ENCODE data around the gene TRPC6.

Gene TRPC6

GRCh38 chr11:101566626-101567025, 17.2 kb downstream of the TRPC6 start:
- no peak overlapping the region for H3K27ac Mint-ChIP-seq
- H3K4me1 Mint-ChIP-seq (ENCODE audit: low read depth), result no peaks in the 10 kb centered on the region
- H3K9me3 Mint-ChIP-seq (ENCODE audit: low read depth), result no peaks in the 10 kb centered on the region
- H3K27me3 Mint-ChIP-seq, result no peaks in the 10 kb centered on the region
- H3K4me3 Mint-ChIP-seq, result no peak overlapping the region
- no peaks in the 10 kb centered on the region for H3K36me3 Mint-ChIP-seq

DNA sequence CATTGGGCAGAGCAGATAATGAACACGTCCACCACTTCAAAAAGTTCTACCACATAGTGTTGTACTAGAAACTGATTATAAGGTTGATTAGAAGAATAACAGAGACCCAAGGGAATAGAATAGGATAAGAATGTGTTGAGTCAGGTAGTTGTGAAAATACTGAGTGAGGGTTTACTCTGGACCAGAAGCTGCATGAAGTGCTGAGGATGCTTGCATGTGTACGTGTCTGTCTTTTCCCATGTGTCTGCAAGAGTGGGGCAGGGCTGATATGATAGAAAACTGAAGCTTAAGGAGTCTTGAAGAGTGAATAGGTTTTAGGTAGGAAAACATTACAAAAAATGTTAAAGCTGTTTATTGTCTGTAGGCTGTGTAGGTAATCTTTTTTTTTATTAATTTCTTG, 20.6 kb downstream of the TRPC6 start:
- H3K4me3 Mint-ChIP-seq, result no peak overlapping the region
- H3K27ac Mint-ChIP-seq, result no peak overlapping the region
- H3K9me3 Mint-ChIP-seq (ENCODE audit: low read depth), result peaks cover 6% of the 10 kb centered on the region
- H3K27me3 Mint-ChIP-seq, result no peaks in the 10 kb centered on the region
- no peaks in the 10 kb centered on the region for H3K4me1 Mint-ChIP-seq (ENCODE audit: low read depth)
- H3K36me3 Mint-ChIP-seq, result no peaks in the 10 kb centered on the region

GRCh38 chr11:101555366-101555765, 28.4 kb downstream of the TRPC6 start:
- H3K4me1 Mint-ChIP-seq (ENCODE audit: low read depth), result no peaks in the 10 kb centered on the region
- H3K9me3 Mint-ChIP-seq (ENCODE audit: low read depth), result peaks cover 6% of the 10 kb centered on the region
- no peaks in the 10 kb centered on the region for H3K36me3 Mint-ChIP-seq
- H3K4me3 Mint-ChIP-seq, result no peak overlapping the region
- no peak overlapping the region for H3K27ac Mint-ChIP-seq
- H3K27me3 Mint-ChIP-seq, result no peaks in the 10 kb centered on the region

- Mint-ChIP-seq H3K36me3 (no peaks in the 10 kb centered on the region), H3K9me3 (ENCODE audit: low read depth) (peaks cover 4% of the 10 kb centered on the region), H3K27ac (no peak overlapping the region), H3K4me1 (ENCODE audit: low read depth) (no peaks in the 10 kb centered on the region), H3K27me3 (no peaks in the 10 kb centered on the region), H3K4me3 (no peak overlapping the region)
Measured at GRCh38 chr11:101553891-101554292, 29.9 kb downstream of the TRPC6 start.

- H3K9me3 Mint-ChIP-seq (ENCODE audit: low read depth), result no peaks in the 10 kb centered on the region
- no peaks in the 10 kb centered on the region for H3K36me3 Mint-ChIP-seq
- no peak overlapping the region for H3K27ac Mint-ChIP-seq
- no peaks in the 10 kb centered on the region for H3K27me3 Mint-ChIP-seq
- no peak overlapping the region for H3K4me3 Mint-ChIP-seq
- H3K4me1 Mint-ChIP-seq (ENCODE audit: low read depth), result no peaks in the 10 kb centered on the region
Measured at GRCh38 chr11:101552888-101553287, 30.9 kb downstream of the TRPC6 start.

DNA sequence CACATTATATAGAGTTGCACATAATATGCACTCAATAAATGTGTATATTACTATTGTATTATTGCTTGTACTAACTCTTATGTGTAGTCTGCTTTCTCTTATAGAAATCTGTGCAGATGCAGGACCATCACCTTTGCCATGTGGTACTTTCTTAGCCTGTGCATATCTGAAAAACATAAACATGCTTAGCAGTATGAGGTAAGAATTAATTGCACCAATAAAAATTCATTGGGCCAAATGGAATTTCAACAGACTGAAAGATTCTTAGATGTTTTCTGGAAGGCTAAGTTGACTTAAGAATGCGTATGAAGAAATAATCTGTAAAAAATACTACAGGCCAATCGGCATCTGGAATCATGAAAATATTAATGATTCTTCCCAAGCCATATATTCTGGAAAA, 55.3 kb downstream of the TRPC6 start:
- Mint-ChIP-seq H3K36me3 (no peaks in the 10 kb centered on the region), H3K27ac (no peak overlapping the region), H3K4me3 (no peak overlapping the region), H3K9me3 (ENCODE audit: low read depth) (no peaks in the 10 kb centered on the region), H3K27me3 (no peaks in the 10 kb centered on the region), H3K4me1 (ENCODE audit: low read depth) (no peaks in the 10 kb centered on the region)

DNA sequence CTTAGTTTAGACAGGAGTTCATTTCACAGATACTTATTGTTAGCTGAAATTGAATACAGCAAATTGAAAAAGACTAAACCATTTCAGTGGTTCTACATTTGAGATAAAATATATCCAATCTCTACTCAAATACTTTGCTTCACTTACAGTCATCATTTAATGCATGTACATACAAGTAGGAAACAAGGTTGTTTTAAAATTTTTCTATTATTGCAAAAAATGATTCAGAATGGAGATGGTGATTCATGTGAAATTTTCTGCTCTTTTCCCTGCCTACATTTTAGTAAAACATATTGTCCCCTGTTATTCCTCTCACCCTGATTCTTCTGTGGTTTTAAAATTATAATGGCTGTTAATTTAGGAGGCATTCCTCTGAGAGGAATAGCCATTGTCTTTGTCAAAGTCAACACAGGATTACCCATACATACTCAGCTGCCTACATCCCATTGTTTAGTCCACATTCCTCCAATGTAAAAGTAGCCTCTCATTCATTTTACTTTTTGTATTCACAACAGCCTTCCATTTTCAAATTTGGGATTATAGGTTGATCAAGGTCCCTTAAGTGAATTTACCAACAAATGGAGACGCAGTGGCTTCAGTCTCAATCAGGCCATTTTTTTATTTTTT, 60.1 kb downstream of the TRPC6 start:
- Mint-ChIP-seq H3K9me3 (ENCODE audit: low read depth) (peaks cover 11% of the 10 kb centered on the region), H3K36me3 (no peaks in the 10 kb centered on the region), H3K4me3 (no peak overlapping the region), H3K27ac (no peak overlapping the region), H3K27me3 (no peaks in the 10 kb centered on the region), H3K4me1 (ENCODE audit: low read depth) (no peaks in the 10 kb centered on the region)

- H3K27ac Mint-ChIP-seq, result no peak overlapping the region
- H3K4me1 Mint-ChIP-seq (ENCODE audit: low read depth), result no peaks in the 10 kb centered on the region
- H3K36me3 Mint-ChIP-seq, result no peaks in the 10 kb centered on the region
- no peak overlapping the region for H3K4me3 Mint-ChIP-seq
- peaks cover 11% of the 10 kb centered on the region for H3K9me3 Mint-ChIP-seq (ENCODE audit: low read depth)
- H3K27me3 Mint-ChIP-seq, result no peaks in the 10 kb centered on the region
Measured at GRCh38 chr11:101523193-101523592, 60.6 kb downstream of the TRPC6 start.

DNA sequence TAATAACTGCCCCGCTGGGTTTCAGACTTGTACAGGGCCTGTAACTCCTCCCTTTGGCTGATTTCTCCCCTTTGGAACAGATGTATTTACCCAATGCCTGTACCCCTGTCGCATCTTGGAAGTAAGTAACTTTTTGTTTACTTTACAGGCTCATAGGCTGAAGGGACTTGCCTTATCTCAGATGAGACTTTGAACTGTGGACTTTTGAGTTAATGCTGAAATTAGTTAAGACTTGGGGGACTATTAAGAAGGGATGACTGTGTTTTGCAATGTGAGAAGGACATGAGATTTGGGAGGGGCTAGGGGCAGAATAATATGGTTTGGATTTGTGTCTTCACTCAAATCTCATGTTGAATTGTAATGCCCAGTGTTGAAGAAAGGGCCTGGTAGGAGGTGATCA, 62.0 kb downstream of the TRPC6 start:
- Mint-ChIP-seq H3K9me3 (ENCODE audit: low read depth) (peaks cover 14% of the 10 kb centered on the region), H3K4me3 (no peak overlapping the region), H3K36me3 (no peaks in the 10 kb centered on the region), H3K27ac (no peak overlapping the region), H3K4me1 (ENCODE audit: low read depth) (no peaks in the 10 kb centered on the region), H3K27me3 (no peaks in the 10 kb centered on the region)

- H3K36me3 Mint-ChIP-seq, result no peaks in the 10 kb centered on the region
- no peaks in the 10 kb centered on the region for H3K4me1 Mint-ChIP-seq (ENCODE audit: low read depth)
- H3K4me3 Mint-ChIP-seq, result no peak overlapping the region
- H3K9me3 Mint-ChIP-seq (ENCODE audit: low read depth), result peaks cover 15% of the 10 kb centered on the region
- H3K27ac Mint-ChIP-seq, result no peak overlapping the region
- peaks cover 2% of the 10 kb centered on the region for H3K27me3 Mint-ChIP-seq
Measured at GRCh38 chr11:101516546-101516945, 67.3 kb downstream of the TRPC6 start.

- no peak overlapping the region for H3K27ac Mint-ChIP-seq
- H3K36me3 Mint-ChIP-seq, result no peaks in the 10 kb centered on the region
- H3K27me3 Mint-ChIP-seq, result no peaks in the 10 kb centered on the region
- H3K9me3 Mint-ChIP-seq (ENCODE audit: low read depth), result peaks cover 9% of the 10 kb centered on the region
- no peaks in the 10 kb centered on the region for H3K4me1 Mint-ChIP-seq (ENCODE audit: low read depth)
- H3K4me3 Mint-ChIP-seq, result no peak overlapping the region
Measured at GRCh38 chr11:101511065-101511464, 72.7 kb downstream of the TRPC6 start.

- H3K4me3 Mint-ChIP-seq, result no peak overlapping the region
- no peaks in the 10 kb centered on the region for H3K27me3 Mint-ChIP-seq
Measured at GRCh38 chr11:101510591-101510990, 73.2 kb downstream of the TRPC6 start.

GRCh38 chr11:101509922-101510321, 73.9 kb downstream of the TRPC6 start:
- Mint-ChIP-seq H3K36me3 (no peaks in the 10 kb centered on the region), H3K27me3 (no peaks in the 10 kb centered on the region), H3K4me1 (ENCODE audit: low read depth) (no peaks in the 10 kb centered on the region), H3K27ac (no peak overlapping the region), H3K4me3 (no peak overlapping the region), H3K9me3 (ENCODE audit: low read depth) (peaks cover 11% of the 10 kb centered on the region)

More at GRCh38 chr11:101510591-101510990, 73.2 kb downstream of the TRPC6 start:
- H3K9me3 Mint-ChIP-seq (ENCODE audit: low read depth), result peaks cover 9% of the 10 kb centered on the region
- no peaks in the 10 kb centered on the region for H3K36me3 Mint-ChIP-seq
- H3K27ac Mint-ChIP-seq, result no peak overlapping the region
- H3K4me1 Mint-ChIP-seq (ENCODE audit: low read depth), result no peaks in the 10 kb centered on the region

DNA sequence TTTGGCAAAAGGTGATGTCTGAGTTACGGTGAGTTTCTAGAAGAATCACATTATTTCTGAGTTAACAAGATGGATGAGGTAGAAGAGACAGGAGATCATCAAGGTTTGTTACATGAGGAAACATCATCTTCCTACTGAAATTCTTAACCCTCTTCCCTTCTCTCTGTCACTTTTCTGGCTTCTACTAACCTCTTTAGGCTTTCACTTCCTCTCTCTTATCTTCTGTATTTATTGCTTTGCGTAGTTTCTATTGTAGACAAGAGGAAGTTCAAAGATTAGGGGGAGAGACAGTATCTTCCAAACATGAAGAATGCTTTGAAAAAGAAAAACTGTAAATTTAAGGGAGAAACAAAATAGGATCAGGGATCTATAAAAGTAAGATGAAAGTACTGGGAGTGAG, 75.4 kb downstream of the TRPC6 start:
- H3K9me3 Mint-ChIP-seq (ENCODE audit: low read depth), result peaks cover 14% of the 10 kb centered on the region
- H3K27ac Mint-ChIP-seq, result no peak overlapping the region
- no peaks in the 10 kb centered on the region for H3K4me1 Mint-ChIP-seq (ENCODE audit: low read depth)
- H3K4me3 Mint-ChIP-seq, result no peak overlapping the region
- H3K36me3 Mint-ChIP-seq, result no peaks in the 10 kb centered on the region
- H3K27me3 Mint-ChIP-seq, result no peaks in the 10 kb centered on the region

DNA sequence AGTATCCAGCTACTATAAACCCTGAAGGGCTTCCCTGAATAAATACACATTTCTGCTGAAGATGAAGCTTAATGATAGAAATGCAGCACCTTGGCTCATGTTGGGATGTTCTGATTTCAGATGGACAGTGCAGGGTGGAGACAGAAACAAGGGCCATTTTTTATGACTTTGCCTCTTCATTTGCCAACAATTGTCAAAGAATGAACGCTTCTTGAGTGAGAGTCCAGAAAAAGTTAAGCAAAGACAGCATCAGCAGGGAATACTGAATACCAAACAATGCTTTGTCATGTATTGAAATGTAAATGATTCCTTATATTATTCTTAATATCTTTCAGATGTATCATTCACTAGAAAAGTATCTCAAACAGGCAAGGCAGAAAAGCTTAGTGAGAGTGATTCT, 84.9 kb downstream of the TRPC6 start:
- H3K36me3 Mint-ChIP-seq, result no peaks in the 10 kb centered on the region
- no peaks in the 10 kb centered on the region for H3K4me1 Mint-ChIP-seq (ENCODE audit: low read depth)

DNA sequence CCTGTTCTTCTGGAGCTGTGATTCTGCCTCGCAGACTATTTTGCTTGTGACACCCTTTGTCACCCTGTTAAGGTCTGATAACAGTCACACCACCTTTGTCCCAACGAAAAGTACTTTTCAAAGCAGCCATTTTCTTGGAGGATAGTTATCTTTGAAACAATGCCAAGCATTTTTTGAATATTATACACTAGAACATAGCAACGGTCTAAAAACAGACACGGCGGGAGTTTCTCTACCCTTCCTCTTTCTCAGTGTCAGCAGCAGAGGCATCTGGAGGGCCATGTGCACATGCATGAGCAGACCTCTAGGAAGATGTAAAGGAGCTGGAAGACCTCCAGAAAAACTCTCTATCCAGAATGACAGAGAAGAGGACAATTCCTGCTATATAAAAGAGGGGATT, 86.5 kb downstream of the TRPC6 start:
- H3K36me3 Mint-ChIP-seq, result no peaks in the 10 kb centered on the region
- H3K4me3 Mint-ChIP-seq, result no peak overlapping the region
- no peak overlapping the region for H3K27ac Mint-ChIP-seq
- no peaks in the 10 kb centered on the region for H3K4me1 Mint-ChIP-seq (ENCODE audit: low read depth)
- no peaks in the 10 kb centered on the region for H3K27me3 Mint-ChIP-seq
- H3K9me3 Mint-ChIP-seq (ENCODE audit: low read depth), result peaks cover 2% of the 10 kb centered on the region

More for the DNA sequence above, 84.9 kb downstream of the TRPC6 start:
- H3K27ac Mint-ChIP-seq, result no peak overlapping the region
- peaks cover 6% of the 10 kb centered on the region for H3K9me3 Mint-ChIP-seq (ENCODE audit: low read depth)
- H3K4me3 Mint-ChIP-seq, result no peak overlapping the region
- H3K27me3 Mint-ChIP-seq, result no peaks in the 10 kb centered on the region

Data from activated naive CD8-positive, alpha-beta T cell (primary cell).